ENCODE results near the gene PLCB1.

PLCB1 gene

GRCh38 chr20:8661229-8661952 is 529.3 kb downstream of the PLCB1 start:
- no peaks in the 10 kb centered on the region for H3K27me3 ChIP-seq (ENCODE audit: insufficient read depth, low read depth, severe bottlenecking)
- H3K4me3 ChIP-seq (ENCODE audit: low read depth, low read length), result no peak overlapping the region
- no peaks in the 10 kb centered on the region for H3K36me3 ChIP-seq
- no peak for TF ChIP-seq CTCF (IDR thresholded peaks at IDR 0.05; ENCODE audit: low read depth, low read length)
- no peaks in the 10 kb centered on the region for H3K9me3 ChIP-seq (ENCODE audit: severe bottlenecking)
- H3K27ac ChIP-seq, result no peak overlapping the region
- DNase-seq, result no peak

- Histone ChIP-seq H3K36me3 (no peaks in the 10 kb centered on the region), H3K27me3 (ENCODE audit: insufficient read depth, low read depth, severe bottlenecking) (no peaks in the 10 kb centered on the region), H3K27ac (no peak overlapping the region), H3K4me3 (ENCODE audit: low read depth, low read length) (no peak overlapping the region), H3K9me3 (ENCODE audit: severe bottlenecking) (no peaks in the 10 kb centered on the region)
- no peak for TF ChIP-seq CTCF (IDR thresholded peaks at IDR 0.05; ENCODE audit: low read depth, low read length)
- DNase-seq, result no peak
Observed at GRCh38 chr20:8662433-8662954, 530.4 kb downstream of the PLCB1 start.

GRCh38 chr20:8663424-8663823 is 531.4 kb downstream of the PLCB1 start:
- TF ChIP-seq CTCF (IDR thresholded peaks at IDR 0.05; ENCODE audit: low read depth, low read length), result no peak
- H3K27me3 ChIP-seq (ENCODE audit: insufficient read depth, low read depth, severe bottlenecking), result no peaks in the 10 kb centered on the region
- H3K27ac ChIP-seq, result no peak overlapping the region
- no peaks in the 10 kb centered on the region for H3K36me3 ChIP-seq
- H3K9me3 ChIP-seq (ENCODE audit: severe bottlenecking), result no peaks in the 10 kb centered on the region
- H3K4me3 ChIP-seq (ENCODE audit: low read depth, low read length), result no peak overlapping the region
- no peak for DNase-seq

GRCh38 chr20:8664778-8665177 is 532.7 kb downstream of the PLCB1 start:
- DNase-seq, result no peak

GRCh38 chr20:8667306-8667705 is 535.2 kb downstream of the PLCB1 start:
- DNase-seq, result no peak
- H3K9me3 ChIP-seq (ENCODE audit: severe bottlenecking), result no peaks in the 10 kb centered on the region
- no peak overlapping the region for H3K4me3 ChIP-seq (ENCODE audit: low read depth, low read length)
- no peaks in the 10 kb centered on the region for H3K27me3 ChIP-seq (ENCODE audit: insufficient read depth, low read depth, severe bottlenecking)
- H3K36me3 ChIP-seq, result no peaks in the 10 kb centered on the region
- H3K27ac ChIP-seq, result no peak overlapping the region
- TF ChIP-seq CTCF (IDR thresholded peaks at IDR 0.05; ENCODE audit: low read depth, low read length), result no peak

More at GRCh38 chr20:8664778-8665177, 532.7 kb downstream of the PLCB1 start:
- Histone ChIP-seq H3K9me3 (ENCODE audit: severe bottlenecking) (no peaks in the 10 kb centered on the region), H3K27me3 (ENCODE audit: insufficient read depth, low read depth, severe bottlenecking) (no peaks in the 10 kb centered on the region), H3K4me3 (ENCODE audit: low read depth, low read length) (no peak overlapping the region), H3K27ac (no peak overlapping the region), H3K36me3 (no peaks in the 10 kb centered on the region)
- peak; percentile 7; the same call in 1 of the 2 replicates for TF ChIP-seq CTCF (IDR thresholded peaks at IDR 0.05; ENCODE audit: low read depth, low read length)
